GM18505 (cell line): ENCODE results near the gene SNTB2.

ENCODE experiments used
- ATAC-seq: cut with Tn5 transposase; IDR thresholded peaks from one replicate; pipeline ENCODE4 v1.9.1; 2021; ENCODE audit not compliant: unreplicated experiment
- POLR2A ChIP-seq: IDR thresholded peaks from 4 replicates; pipeline ENCODE4 v1.6.1; 2011; ENCODE audit warnings: borderline replicate concordance; ENCODE audit not compliant: insufficient read depth, insufficient read length; ENCODE audit errors: extremely low read depth

SNTB2 gene

GRCh38 chr16:69166946-69167930, 19.7 kb upstream of the SNTB2 start:
- no peak for ATAC-seq

GRCh38 chr16:69169051-69169450, 17.9 kb upstream of the SNTB2 start:
- no peak for ATAC-seq
- no peak for TF ChIP-seq POLR2A

More at GRCh38 chr16:69166946-69167930, 19.7 kb upstream of the SNTB2 start:
- no peak for TF ChIP-seq POLR2A

- ATAC-seq: no peak
- TF ChIP-seq POLR2A: no peak
Measured at GRCh38 chr16:69169607-69170352, 17.2 kb upstream of the SNTB2 start.

- no peak for ATAC-seq
- no peak for TF ChIP-seq POLR2A
Measured at GRCh38 chr16:69171325-69172084, 15.5 kb upstream of the SNTB2 start.

GRCh38 chr16:69176033-69176800, 10.7 kb upstream of the SNTB2 start:
- TF ChIP-seq POLR2A: no peak
- no peak for ATAC-seq

GRCh38 chr16:69179328-69180010, 7.5 kb upstream of the SNTB2 start:
- TF ChIP-seq POLR2A: no peak
- no peak for ATAC-seq

GRCh38 chr16:69180011-69180338, 7.0 kb upstream of the SNTB2 start:
- ATAC-seq: no peak
- TF ChIP-seq POLR2A: no peak

GRCh38 chr16:69182730-69183416, 4.1 kb upstream of the SNTB2 start:
- ATAC-seq: no peak
- no peak for TF ChIP-seq POLR2A

- peak; percentile 33 for ATAC-seq
- TF ChIP-seq POLR2A: no peak
Measured at GRCh38 chr16:69187446-69188235, 677 bp downstream of the SNTB2 start.

- TF ChIP-seq POLR2A: no peak
- no peak for ATAC-seq
Measured at GRCh38 chr16:69188236-69188549, 1.2 kb downstream of the SNTB2 start.

- no peak for TF ChIP-seq POLR2A
- no peak for ATAC-seq
Measured at GRCh38 chr16:69188716-69189115, 1.8 kb downstream of the SNTB2 start.

GRCh38 chr16:69190046-69190588, 3.2 kb downstream of the SNTB2 start:
- no peak for TF ChIP-seq POLR2A

More at GRCh38 chr16:69190046-69190588, 3.2 kb downstream of the SNTB2 start:
- ATAC-seq: no peak
